Central memory CD8-positive, alpha-beta T cell (primary cell): ENCODE data around the gene RIMBP2.

Experiments
- ATAC-seq: fragments of 150-1000 bp; cut with Tn5 transposase; replicated peaks from 2 replicates; pipeline ENCODE4 v1.10.0; 2022; ENCODE audit warnings: mild to moderate bottlenecking, moderate FRiP score, moderate number of reproducible peaks; ENCODE audit not compliant: poor library complexity, severe bottlenecking; ENCODE audit errors: extremely low read depth
- DNase-seq, 2 donors: peaks; one replicate each; pipeline ENCODE4 v3.0.0; 2021; ENCODE audit warnings: low spot score in 2 of 2
- H3K27ac Mint-ChIP-seq: one replicate; pipeline ENCODE4 v1.8.0; 2022; ENCODE audit warnings: low read depth, mild to moderate bottlenecking, moderate library complexity, mixed read lengths
- H3K27me3 Mint-ChIP-seq: one replicate; pipeline ENCODE4 v1.8.0; 2022; ENCODE audit warnings: mixed read lengths
- H3K36me3 Mint-ChIP-seq: one replicate; pipeline ENCODE4 v1.8.0; 2022; ENCODE audit warnings: mild to moderate bottlenecking, moderate library complexity, mixed read lengths; ENCODE audit not compliant: insufficient read depth
- H3K4me1 Mint-ChIP-seq: one replicate; pipeline ENCODE4 v1.8.0; 2022; ENCODE audit warnings: mixed read lengths
- H3K4me3 Mint-ChIP-seq: one replicate; pipeline ENCODE4 v1.8.0; 2022; ENCODE audit warnings: mild to moderate bottlenecking, moderate library complexity, mixed read lengths
- H3K9me3 Mint-ChIP-seq: one replicate; pipeline ENCODE4 v1.8.0; 2022; ENCODE audit warnings: mixed read lengths

RIMBP2 gene

GRCh38 chr12:130529781-130530180 lies 186.3 kb downstream of the RIMBP2 start:
- DNase-seq (no peak), ATAC-seq (no peak)
- H3K9me3 Mint-ChIP-seq: peaks cover 14% of the 10 kb centered on the region
- no peaks in the 10 kb centered on the region for H3K4me1 Mint-ChIP-seq
- H3K27ac Mint-ChIP-seq: no peak overlapping the region
- peaks cover 1% of the 10 kb centered on the region for H3K36me3 Mint-ChIP-seq
- H3K4me3 Mint-ChIP-seq: no peak overlapping the region
- H3K27me3 Mint-ChIP-seq: no peaks in the 10 kb centered on the region

GRCh38 chr12:130527239-130527638 lies 188.9 kb downstream of the RIMBP2 start:
- Mint-ChIP-seq H3K4me1 (no peaks in the 10 kb centered on the region), H3K36me3 (peaks cover 1% of the 10 kb centered on the region), H3K4me3 (no peak overlapping the region), H3K9me3 (peaks cover 10% of the 10 kb centered on the region), H3K27ac (no peak overlapping the region), H3K27me3 (no peaks in the 10 kb centered on the region)
- DNase-seq (no peak), ATAC-seq (no peak)

GRCh38 chr12:130526813-130527212 lies 189.3 kb downstream of the RIMBP2 start:
- peaks cover 9% of the 10 kb centered on the region for H3K9me3 Mint-ChIP-seq
- H3K27ac Mint-ChIP-seq: no peak overlapping the region
- H3K4me1 Mint-ChIP-seq: no peaks in the 10 kb centered on the region
- peaks cover 1% of the 10 kb centered on the region for H3K27me3 Mint-ChIP-seq
- no peak for ATAC-seq
- DNase-seq: no peak
- H3K4me3 Mint-ChIP-seq: no peak overlapping the region
- H3K36me3 Mint-ChIP-seq: peaks cover 1% of the 10 kb centered on the region

DNA sequence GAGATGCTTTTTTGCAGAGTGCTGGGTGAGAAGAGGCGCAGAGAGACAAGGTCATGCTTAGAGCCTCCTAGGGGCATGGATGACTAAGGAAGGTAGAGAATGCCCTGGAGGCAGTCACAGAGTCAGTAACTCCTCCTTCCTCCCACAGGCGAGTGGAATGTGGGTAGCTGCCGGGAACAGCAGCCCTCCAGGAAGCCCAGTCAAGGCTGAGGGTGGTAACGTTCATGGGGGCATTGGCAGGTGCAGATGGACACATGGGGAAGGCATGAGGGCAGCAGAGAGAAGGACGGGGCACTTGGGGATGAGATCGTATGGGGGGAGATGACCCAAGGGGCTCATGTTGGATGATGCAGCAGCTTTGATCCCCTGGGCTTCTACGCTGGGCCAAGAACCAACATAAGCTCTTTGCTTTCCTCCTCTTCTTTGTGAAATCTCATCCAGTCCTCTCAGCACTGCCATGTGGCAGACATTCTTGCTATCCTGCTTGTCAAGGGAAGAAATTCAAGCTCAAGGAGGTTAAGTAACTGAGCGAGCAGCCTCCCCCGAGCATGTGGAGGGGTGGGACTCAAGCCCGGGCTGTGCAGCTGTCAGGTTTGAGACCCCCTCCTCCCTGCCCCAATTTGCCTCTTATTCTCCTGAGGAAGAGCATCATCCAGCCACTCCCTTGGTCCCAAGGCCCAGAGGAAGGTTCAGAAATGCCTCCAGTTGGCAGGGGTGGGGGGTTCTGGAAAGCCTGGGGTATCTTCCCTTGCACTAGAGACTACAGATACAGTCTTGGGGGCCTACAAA lies 190.5 kb downstream of the RIMBP2 start:
- Mint-ChIP-seq H3K9me3 (peaks cover 9% of the 10 kb centered on the region), H3K4me1 (no peaks in the 10 kb centered on the region), H3K27ac (no peak overlapping the region), H3K27me3 (peaks cover 12% of the 10 kb centered on the region), H3K4me3 (no peak overlapping the region), H3K36me3 (peaks cover 1% of the 10 kb centered on the region)
- DNase-seq (no peak), ATAC-seq (no peak)

GRCh38 chr12:130524759-130525158 lies 191.3 kb downstream of the RIMBP2 start:
- peaks cover 1% of the 10 kb centered on the region for H3K36me3 Mint-ChIP-seq
- ATAC-seq: no peak
- H3K4me1 Mint-ChIP-seq: no peaks in the 10 kb centered on the region
- H3K4me3 Mint-ChIP-seq: no peak overlapping the region
- H3K27me3 Mint-ChIP-seq: peaks cover 12% of the 10 kb centered on the region
- no peak for DNase-seq
- H3K27ac Mint-ChIP-seq: no peak overlapping the region
- peaks cover 9% of the 10 kb centered on the region for H3K9me3 Mint-ChIP-seq

DNA sequence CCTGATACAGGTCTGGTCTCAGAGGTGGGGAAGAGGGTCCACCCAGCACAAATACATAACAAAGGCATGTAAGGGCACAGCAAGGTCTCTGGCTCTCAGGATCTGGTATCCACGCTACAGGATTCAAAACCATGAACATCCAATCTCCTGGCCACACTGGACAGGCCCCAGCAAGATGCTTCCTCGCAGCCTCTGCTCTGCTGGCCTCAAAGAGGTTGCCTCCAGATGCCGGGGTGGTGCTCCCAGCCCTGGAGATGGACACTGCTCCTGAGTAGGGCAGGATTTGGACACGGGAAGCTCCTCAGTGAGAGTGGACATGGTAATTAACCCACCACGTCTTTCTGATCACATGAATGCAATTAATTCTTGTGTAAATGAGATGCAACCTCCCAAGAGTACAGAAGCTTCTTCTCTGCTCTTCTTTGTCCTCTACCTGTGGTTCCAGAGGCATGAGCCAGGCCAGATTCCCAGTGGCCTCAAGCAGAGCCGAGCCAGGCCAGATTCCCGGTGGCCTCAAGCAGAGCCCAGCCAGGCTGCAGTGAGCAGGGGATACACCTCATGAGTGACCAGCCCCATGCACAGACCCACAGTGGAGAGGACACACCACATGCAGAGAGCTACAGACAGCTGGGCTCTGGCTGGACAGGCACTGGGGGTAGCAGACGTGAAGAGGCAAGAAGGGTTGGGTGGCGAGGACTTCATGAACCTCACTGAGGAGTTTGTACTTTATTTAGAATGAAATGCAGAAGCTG lies 192.1 kb downstream of the RIMBP2 start:
- ATAC-seq (no peak), DNase-seq (no peak)
- Mint-ChIP-seq H3K4me3 (no peak overlapping the region), H3K27me3 (peaks cover 12% of the 10 kb centered on the region), H3K36me3 (no peaks in the 10 kb centered on the region), H3K27ac (no peak overlapping the region), H3K9me3 (peaks cover 9% of the 10 kb centered on the region), H3K4me1 (no peaks in the 10 kb centered on the region)

DNA sequence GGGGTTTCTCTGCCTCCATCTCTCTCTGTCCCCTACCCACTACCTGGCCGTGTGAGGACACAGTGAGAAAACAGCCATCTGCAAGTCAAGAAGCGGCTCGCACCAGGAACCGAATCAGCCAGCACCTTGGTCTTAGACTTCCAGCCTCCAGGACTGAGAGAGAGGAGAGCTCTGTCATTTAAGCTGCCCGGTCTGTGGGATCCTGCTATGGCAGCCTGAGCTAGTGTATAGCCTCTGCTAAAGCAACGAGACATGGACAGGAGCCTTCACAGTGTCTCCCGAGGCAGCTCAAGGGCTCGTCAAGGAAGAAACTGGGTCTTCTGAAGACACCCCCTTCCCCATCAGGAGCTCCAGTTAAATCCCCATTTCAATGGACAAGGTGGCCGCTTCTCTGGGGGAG lies 192.9 kb downstream of the RIMBP2 start:
- DNase-seq: no peak
- Mint-ChIP-seq H3K36me3 (no peaks in the 10 kb centered on the region), H3K4me1 (no peaks in the 10 kb centered on the region), H3K4me3 (no peak overlapping the region), H3K27me3 (peaks cover 12% of the 10 kb centered on the region), H3K9me3 (peaks cover 9% of the 10 kb centered on the region), H3K27ac (no peak overlapping the region)
- ATAC-seq: no peak

DNA sequence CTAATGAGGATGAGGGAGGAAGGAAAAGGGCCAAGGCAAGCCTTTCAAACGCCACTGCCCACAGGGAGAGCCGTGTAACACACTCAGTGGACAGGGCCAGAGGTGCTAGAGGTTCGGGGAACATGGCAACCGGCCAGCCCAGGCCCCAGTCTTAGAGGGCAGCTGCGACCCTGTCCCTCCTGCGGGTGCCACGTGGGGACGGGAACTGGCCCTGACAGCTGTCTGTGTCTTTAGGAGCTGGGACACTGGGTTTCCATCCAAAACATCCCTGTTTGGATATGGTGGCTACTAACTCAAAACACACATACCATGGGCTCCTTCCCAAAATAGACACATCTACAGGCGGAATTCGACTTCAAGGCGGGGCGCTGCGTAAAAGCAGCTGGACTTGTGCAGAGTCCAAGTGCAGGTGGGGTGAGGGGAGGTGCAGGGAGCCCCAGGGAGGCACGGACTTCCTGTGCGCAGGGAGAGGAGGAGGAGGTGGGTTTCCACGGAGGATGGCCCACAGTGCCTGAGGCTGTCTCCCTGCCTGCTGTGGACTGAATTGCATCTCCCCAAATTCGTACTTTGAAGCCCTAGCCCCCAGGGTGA lies 193.8 kb downstream of the RIMBP2 start:
- Mint-ChIP-seq H3K27ac (no peak overlapping the region), H3K27me3 (peaks cover 12% of the 10 kb centered on the region), H3K4me3 (no peak overlapping the region), H3K9me3 (peaks cover 9% of the 10 kb centered on the region), H3K36me3 (no peaks in the 10 kb centered on the region), H3K4me1 (no peaks in the 10 kb centered on the region)
- no peak for ATAC-seq
- DNase-seq: no peak

DNA sequence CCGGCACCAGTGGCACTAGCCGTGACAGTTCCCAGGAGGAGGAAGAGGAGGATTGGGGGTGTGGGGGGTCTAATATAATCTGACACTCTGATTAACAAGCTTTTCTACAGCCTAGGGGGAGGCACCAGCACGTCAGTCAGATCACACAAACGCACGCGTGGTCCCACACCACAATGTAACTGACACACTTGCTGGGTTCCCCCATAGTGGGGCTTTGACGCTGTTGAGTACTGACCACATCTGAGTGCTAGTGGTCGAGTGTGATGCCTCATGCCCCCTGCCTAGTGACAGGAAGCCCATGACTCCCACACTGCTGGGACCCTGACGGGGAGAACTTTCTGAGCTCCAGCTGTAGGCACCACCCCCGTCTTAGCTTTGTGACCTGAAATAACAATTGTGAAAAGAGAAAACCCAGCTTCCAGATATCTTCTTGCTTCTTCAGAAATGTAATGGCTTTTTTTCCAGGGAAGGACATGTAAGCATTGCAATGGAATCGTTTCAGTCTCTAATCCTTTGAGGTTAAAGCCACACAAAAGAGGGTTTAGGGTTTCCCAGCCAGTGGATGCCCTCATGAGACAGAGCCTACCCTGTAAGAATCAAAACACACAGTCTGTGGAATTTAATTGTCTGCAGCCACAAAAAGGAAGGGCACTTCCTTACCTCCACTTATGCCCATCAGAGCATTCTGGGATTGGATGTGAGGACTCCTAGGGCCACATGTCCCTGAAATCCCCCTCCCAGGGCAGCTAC lies 194.5 kb downstream of the RIMBP2 start:
- Mint-ChIP-seq H3K27me3 (peaks cover 12% of the 10 kb centered on the region), H3K4me3 (no peak overlapping the region), H3K9me3 (peaks cover 10% of the 10 kb centered on the region), H3K27ac (no peak overlapping the region), H3K4me1 (no peaks in the 10 kb centered on the region), H3K36me3 (no peaks in the 10 kb centered on the region)
- ATAC-seq: no peak
- no peak for DNase-seq

- Mint-ChIP-seq H3K36me3 (no peaks in the 10 kb centered on the region), H3K27me3 (peaks cover 12% of the 10 kb centered on the region), H3K4me3 (no peak overlapping the region), H3K4me1 (no peaks in the 10 kb centered on the region), H3K27ac (no peak overlapping the region), H3K9me3 (peaks cover 15% of the 10 kb centered on the region)
- DNase-seq (no peak), ATAC-seq (no peak)
These were observed 195.3 kb downstream of the RIMBP2 start for GRCh38 chr12:130520784-130521183.

GRCh38 chr12:130517588-130517987 lies 198.5 kb downstream of the RIMBP2 start:
- H3K4me1 Mint-ChIP-seq: no peaks in the 10 kb centered on the region
- H3K27me3 Mint-ChIP-seq: peaks cover 19% of the 10 kb centered on the region
- no peak overlapping the region for H3K4me3 Mint-ChIP-seq
- H3K36me3 Mint-ChIP-seq: no peaks in the 10 kb centered on the region
- H3K9me3 Mint-ChIP-seq: peaks cover 11% of the 10 kb centered on the region
- DNase-seq (no peak), ATAC-seq (no peak)
- no peak overlapping the region for H3K27ac Mint-ChIP-seq

- H3K9me3 Mint-ChIP-seq: peaks cover 11% of the 10 kb centered on the region
- no peaks in the 10 kb centered on the region for H3K36me3 Mint-ChIP-seq
- H3K4me1 Mint-ChIP-seq: no peaks in the 10 kb centered on the region
- ATAC-seq (no peak), DNase-seq (no peak)
- H3K27ac Mint-ChIP-seq: no peak overlapping the region
- no peak overlapping the region for H3K4me3 Mint-ChIP-seq
- H3K27me3 Mint-ChIP-seq: peaks cover 7% of the 10 kb centered on the region
These were observed 201.9 kb downstream of the RIMBP2 start for GRCh38 chr12:130514149-130514551.
